KOPT-K1 (cell line): Measurements from ENCODE around the gene MCRIP1.

Experiments
- H3K27ac ChIP-seq: fragments of 200-600 bp; sonication (generic); 2 replicates; pipeline ENCODE4 v1.5.1; 2016; ENCODE audit warnings: antibody characterized with exemption, mild to moderate bottlenecking, low read depth, low read length; ENCODE audit not compliant: poor library complexity, severe bottlenecking
- H3K36me3 ChIP-seq: fragments of 200-600 bp; sonication (generic); 2 replicates; pipeline ENCODE4 v1.5.1; 2017; ENCODE audit warnings: antibody characterized with exemption, mild to moderate bottlenecking, low read length, moderate library complexity; ENCODE audit not compliant: insufficient read depth
- H3K9me3 ChIP-seq: fragments of 200-600 bp; sonication (generic); 2 replicates; pipeline ENCODE4 v1.5.1; 2017; ENCODE audit warnings: antibody characterized with exemption, low read length, mild to moderate bottlenecking; ENCODE audit not compliant: insufficient read depth, poor library complexity, severe bottlenecking

The MCRIP1 gene

GRCh38 chr17:81865733-81866439 is 32.8 kb upstream of the MCRIP1 start:
- H3K36me3 ChIP-seq = peaks cover 81% of the 10 kb centered on the region
- H3K9me3 ChIP-seq = no peaks in the 10 kb centered on the region
- H3K27ac ChIP-seq = peak overlapping the region; percentile 53

- Histone ChIP-seq H3K27ac (no peak overlapping the region), H3K9me3 (no peaks in the 10 kb centered on the region), H3K36me3 (peaks cover 79% of the 10 kb centered on the region)
These were observed 32.3 kb upstream of the MCRIP1 start for GRCh38 chr17:81865358-81865732.

GRCh38 chr17:81863833-81864768 is 31.0 kb upstream of the MCRIP1 start:
- Histone ChIP-seq H3K9me3 (no peaks in the 10 kb centered on the region), H3K36me3 (peaks cover 69% of the 10 kb centered on the region), H3K27ac (no peak overlapping the region)

- H3K27ac ChIP-seq = no peak overlapping the region
- peaks cover 69% of the 10 kb centered on the region for H3K36me3 ChIP-seq
- no peaks in the 10 kb centered on the region for H3K9me3 ChIP-seq
These were observed 30.1 kb upstream of the MCRIP1 start for GRCh38 chr17:81863123-81863675.

GRCh38 chr17:81860756-81861568 is 27.9 kb upstream of the MCRIP1 start:
- Histone ChIP-seq H3K9me3 (no peaks in the 10 kb centered on the region), H3K36me3 (peaks cover 70% of the 10 kb centered on the region), H3K27ac (peak overlapping the region; percentile 76)

GRCh38 chr17:81859906-81860755 is 27.0 kb upstream of the MCRIP1 start, which contains the start of gene P4HB:
Gene P4HB, minus strand, starts transcription at chr17:81860535. Its CDS starts 64 bp downstream, at chr17:81860471.
- Histone ChIP-seq H3K36me3 (peaks cover 70% of the 10 kb centered on the region), H3K9me3 (no peaks in the 10 kb centered on the region)

GRCh38 chr17:81858967-81859905 is 26.1 kb upstream of the MCRIP1 start:
- Histone ChIP-seq H3K9me3 (no peaks in the 10 kb centered on the region), H3K27ac (peak overlapping the region; percentile 78), H3K36me3 (peaks cover 70% of the 10 kb centered on the region)

More at GRCh38 chr17:81859906-81860755, 27.0 kb upstream of the MCRIP1 start, which contains the start of gene P4HB:
- H3K27ac ChIP-seq = peak within 1 kb of the TSS; percentile 78

- Histone ChIP-seq H3K36me3 (peaks cover 70% of the 10 kb centered on the region), H3K9me3 (no peaks in the 10 kb centered on the region), H3K27ac (no peak overlapping the region)
These were observed 25.3 kb upstream of the MCRIP1 start for GRCh38 chr17:81858170-81858966.

- Histone ChIP-seq H3K36me3 (peaks cover 92% of the 10 kb centered on the region), H3K9me3 (no peaks in the 10 kb centered on the region), H3K27ac (no peak overlapping the region)
These were observed 22.1 kb upstream of the MCRIP1 start for GRCh38 chr17:81854974-81855774.

- H3K9me3 ChIP-seq = no peaks in the 10 kb centered on the region
- H3K27ac ChIP-seq = no peak overlapping the region
- peaks cover 100% of the 10 kb centered on the region for H3K36me3 ChIP-seq
These were observed 19.1 kb upstream of the MCRIP1 start for GRCh38 chr17:81852237-81852636.

GRCh38 chr17:81851423-81851822 is 18.3 kb upstream of the MCRIP1 start:
- Histone ChIP-seq H3K9me3 (no peaks in the 10 kb centered on the region), H3K27ac (no peak overlapping the region), H3K36me3 (peaks cover 100% of the 10 kb centered on the region)

GRCh38 chr17:81849457-81849856 is 16.4 kb upstream of the MCRIP1 start:
- Histone ChIP-seq H3K27ac (no peak overlapping the region), H3K9me3 (no peaks in the 10 kb centered on the region), H3K36me3 (peaks cover 100% of the 10 kb centered on the region)
